NCI-H446 (cell line): ENCODE results near the gene RFX2.

ENCODE experiments used
- DNase-seq, 2 experiments: peaks; one replicate each; lab custom pipeline; 2025; lab: John Stamatoyannopoulos, UW

Gene RFX2

DNA sequence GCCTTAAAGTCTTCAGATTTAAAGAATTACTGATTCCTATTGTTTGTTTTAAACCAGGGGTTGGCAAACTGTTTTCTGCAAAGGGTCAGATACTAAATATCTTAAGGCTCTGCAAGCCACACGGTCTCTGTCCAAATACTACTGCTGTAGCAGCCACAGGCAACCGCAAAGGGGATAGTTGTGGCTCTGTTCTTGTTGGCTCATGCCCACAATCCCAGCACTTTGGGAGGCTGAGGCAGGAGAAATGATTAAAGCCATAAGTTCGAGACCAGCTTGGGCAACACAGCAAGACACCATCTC, 154.7 kb downstream of the RFX2 start:
- no peak for DNase-seq

DNA sequence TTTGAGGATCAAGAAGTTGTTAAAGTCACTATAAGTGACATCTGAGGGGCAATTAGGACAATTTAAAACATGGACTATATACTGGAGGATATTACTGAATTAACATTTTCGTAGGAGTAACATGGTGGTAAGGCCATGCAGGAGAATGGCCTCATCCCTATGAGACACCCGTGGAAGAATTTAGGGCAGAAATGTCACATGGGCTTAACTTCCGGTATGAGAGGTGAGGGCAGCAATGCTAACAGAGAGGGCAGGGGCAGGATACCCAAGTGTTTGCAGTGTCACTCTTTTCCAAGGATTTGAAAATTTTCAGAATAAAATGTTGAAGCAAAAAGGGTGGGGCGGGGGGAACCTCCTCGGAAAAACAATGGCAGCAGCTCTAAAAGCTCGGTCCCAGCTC, 156.0 kb downstream of the RFX2 start:
- no peak for DNase-seq

DNA sequence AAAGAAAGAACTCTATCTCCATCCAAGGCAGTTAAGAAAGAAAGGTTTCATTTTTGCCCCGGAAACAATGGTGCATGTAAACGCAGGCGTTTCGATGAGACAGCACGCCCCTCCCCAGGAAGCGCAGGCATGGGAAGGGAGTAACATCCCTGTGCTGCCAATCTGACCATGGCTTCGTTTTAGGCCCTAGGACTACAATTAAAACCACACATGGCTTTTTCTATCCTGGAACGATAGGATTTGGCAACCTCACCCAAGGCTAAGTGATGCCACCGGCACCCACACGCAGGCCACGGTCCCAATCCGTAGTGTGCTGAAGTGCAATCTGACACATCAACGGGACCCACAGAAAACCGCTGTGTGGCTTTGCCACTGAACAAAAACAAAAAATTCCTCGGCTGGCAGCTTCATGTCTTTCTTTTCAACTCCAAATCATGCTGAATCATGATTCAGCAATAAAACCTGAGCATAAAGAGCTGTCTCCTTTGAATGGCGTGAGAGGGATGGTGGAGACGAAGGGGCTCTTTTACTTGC, 156.6 kb downstream of the RFX2 start:
- DNase-seq, result no peak

DNA sequence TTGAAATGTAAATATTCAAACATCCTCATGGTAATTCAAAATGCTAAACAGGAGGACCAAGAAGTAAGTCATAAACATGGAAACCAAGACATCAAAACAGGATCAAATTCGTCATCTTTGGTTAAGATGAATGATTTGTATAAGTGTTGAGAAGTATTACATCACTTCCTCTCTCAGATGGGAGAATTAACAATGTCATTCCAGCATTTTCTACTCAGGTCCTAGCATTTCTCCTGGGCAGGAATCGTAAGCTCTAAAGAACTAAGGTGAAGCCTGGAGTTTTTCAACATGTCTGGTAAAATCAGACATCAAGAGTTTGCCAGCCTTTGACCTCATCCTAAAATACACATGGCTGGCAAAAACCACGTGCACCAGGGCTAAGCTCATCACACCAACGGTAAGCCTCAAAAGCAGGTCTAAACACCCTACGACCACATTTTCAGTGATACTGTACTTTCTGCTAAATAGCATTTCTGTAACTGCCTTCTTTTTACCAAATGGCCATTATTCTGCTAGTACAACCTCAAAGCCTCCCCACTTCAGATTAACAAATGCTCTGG, 157.2 kb downstream of the RFX2 start:
- DNase-seq, result no peak

DNA sequence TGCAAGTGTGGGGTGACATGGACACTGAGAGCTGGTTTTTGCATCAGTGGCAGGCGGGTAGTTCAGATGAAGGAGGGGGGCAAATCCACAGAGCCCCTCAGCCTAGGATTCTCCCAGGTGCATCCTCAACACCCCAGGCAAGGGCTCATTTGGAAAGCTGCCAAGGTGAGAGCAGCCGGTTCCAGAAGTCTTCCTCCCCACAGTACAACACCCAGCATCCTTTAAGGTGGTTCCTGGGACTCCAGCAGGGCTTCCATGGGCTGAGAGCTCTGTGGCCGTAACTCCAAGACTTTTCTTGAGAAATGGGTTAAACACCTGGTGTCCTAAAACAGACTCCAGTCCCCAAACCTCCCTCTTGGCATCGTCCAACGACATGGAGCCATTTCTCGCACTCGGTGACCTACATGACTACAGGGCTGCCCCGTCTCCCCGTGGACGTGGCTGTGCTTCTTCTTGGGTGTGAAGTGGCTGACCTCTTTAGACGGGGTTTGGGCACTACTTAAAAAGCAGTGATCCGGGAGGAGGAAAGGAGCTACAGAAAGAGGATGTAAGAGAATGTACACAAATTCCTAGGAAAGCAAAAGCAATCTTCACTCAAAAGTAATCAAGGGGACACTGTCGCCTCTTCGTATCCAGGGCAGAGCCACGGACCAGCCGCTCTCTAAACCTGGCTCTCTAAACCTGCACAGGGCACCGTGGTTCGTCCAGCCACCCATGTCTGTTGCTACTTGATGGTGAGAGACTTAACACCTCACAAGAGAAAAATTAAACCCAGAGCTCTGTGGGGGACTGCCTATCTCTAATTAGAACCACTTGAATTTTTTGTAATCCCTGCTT, 157.9 kb downstream of the RFX2 start:
- DNase-seq, result no peak

DNA sequence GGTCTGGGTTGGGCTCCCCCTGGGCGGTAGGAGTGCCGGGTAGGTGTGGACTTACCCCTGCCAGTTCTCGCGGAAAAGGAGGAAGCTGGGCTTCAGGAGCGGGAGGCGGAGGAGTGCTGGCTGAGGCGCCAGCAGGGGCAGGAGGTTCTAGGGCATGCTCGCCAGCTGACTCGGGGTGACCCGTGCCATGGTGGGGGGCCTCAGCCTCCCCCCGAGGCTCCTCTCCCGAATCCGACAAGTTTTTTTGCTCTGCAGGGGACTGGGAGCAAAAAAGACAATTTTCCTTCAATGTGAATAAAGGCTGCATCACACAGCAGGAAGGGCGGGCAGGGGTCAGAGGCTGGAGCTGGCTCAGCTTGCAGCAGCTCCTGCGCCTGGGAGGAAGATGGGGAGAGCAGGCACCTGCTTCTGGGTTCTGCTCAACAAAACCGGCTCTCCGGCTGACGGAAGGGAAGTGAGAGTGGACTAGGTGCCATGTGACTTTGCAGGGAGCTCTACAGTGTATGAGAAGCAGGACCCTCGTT, 158.9 kb downstream of the RFX2 start:
- no peak for DNase-seq

DNA sequence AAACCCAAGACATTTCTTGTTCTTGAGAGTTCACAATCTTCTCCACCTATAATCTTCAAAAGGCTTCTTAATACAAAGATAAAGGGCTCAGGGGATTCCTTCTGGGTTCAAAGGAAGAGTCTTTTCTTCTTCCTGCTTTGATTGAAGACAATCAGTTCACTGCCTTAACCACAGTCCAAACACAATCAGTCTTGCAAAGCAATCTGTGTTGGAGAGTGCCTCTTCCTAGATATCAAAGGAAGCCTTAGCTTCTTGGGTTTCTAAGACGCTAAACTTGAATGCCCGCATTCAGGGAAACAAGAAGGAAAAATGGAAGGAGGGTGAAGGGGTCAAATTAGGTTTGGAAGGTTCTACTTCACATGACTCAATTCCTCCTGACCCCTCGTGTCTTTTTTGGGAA, 159.6 kb downstream of the RFX2 start:
- DNase-seq, result no peak

DNA sequence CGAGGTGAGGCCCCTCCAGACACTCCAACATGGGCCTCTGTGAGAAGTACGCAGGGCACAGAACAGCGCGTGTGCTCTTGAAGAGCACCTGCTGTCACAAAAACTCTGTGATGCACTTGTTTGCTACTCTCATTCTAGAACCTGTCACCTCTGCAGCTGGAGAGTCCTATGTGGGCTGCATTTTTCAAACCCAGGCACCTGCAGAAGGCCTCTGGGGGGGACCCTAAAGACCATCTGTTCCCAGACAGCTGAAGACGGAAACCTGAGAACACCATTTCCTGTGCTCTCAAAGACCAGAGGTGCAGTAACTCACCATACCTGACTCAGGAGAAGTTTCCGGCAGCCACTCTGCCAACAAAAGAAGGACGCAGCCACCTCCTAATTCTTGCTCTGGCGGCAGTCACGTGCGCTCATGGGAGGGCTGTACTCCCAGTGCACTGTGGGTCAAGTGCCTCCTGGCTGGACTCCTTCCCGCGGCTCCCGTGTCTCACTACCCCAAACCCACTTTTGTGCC, 160.5 kb downstream of the RFX2 start:
- no peak for DNase-seq

DNA sequence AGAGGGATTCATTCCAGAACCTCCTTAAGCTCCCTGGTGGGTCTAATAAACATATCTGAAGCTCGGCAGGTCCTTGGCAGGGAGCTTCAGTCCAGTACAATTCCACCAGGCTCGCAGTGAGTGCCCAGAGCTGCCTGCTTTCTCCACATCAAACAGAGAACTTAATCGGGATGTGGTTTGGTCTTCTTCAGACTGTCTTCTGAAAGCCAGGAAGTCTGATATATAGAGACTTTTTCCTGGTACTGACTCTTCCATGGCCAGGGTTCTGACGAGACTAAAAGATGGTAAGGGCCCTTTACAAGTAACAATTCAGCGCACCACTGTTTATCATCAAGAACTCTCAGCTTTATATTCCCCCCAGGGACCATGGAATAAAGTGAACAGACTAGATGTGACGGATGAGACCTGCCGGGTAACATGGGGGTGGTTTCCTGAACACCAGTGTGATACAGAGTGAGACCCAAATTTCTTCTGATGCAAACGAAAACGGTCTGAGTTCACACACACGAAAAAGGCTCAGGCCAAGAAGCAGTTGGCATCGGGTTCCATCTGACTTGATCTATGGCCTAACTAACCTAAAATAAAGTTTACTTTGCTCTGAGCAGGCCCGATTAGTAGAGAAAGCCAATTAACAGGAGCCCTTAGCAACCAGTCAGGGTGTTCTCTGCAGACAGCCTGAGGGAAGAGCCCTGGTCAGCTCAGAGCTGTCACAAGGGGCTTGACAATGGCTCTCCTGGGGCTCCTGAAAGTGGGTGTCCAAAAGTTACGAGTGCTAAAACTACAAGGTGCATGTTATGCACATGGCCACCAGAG, 161.3 kb downstream of the RFX2 start:
- no peak for DNase-seq

DNA sequence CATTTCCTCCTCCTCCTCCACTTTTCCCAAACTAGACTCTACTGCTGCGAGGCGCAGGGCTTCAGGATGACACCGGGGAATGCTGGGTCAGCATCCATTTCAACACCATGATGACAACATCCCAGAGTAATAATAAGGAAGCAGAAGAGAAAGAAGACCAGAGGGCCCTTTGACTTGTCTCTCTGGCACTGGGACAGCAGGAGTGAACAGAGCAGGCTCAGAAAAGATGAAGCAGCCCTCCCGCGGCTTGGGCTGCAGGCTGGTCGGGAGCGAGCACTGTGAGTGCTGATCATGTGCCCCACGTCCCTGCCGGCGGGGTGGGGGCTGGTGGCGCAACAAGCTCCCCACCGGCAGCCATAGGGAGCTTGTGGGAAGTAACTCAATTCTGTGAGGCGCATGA, 162.9 kb downstream of the RFX2 start:
- no peak for DNase-seq

DNA sequence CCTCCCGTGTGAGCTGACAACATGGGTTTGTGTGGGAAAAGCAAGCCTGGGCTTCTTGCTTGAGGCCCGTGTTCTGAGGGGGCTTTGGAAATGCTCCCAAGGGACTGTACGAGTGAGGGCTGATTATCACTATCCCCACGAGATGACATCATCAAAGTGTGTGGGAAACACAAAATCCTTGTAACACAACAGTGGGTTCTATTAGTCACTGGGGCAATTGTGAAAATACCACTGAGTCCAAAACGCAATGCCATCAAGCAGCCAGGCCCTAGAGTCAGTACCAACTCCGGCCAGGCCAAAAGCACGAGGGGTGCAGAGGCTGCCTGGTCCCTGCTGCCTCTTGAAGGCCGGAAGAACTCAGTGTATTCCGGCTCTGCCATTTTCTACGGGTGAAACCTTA, 166.7 kb downstream of the RFX2 start:
- no peak for DNase-seq
